Endothelial cell of umbilical vein (primary cell): ENCODE results near the gene KCNG1. TPM values are rescaled to one million over a fixed set of nuclear protein-coding genes. Genes with fewer than 3 reads are reported as not detected.

Experiments used
- BruUV-seq: library from RNA; stranded (reverse); fragments of 400-500 nt; replicated peaks from 2 replicates; lab custom pipeline; 2021; lab: Mats Ljungman, UMichigan
- CTCF ChIA-PET: fragments of 300-600, 350-600 bp; sonication (Branson Sonifier 250); formaldehyde crosslinking; loops from one replicate; lab custom pipeline; 2021; ENCODE audit warnings: antibody characterized with exemption, inconsistent platforms; lab: Charles Lee
- POLR2A ChIA-PET: fragments of 300-600, 350-600 bp; sonication (Branson Sonifier 250); formaldehyde crosslinking; loops from one replicate; lab custom pipeline; 2021; ENCODE audit warnings: antibody characterized with exemption, inconsistent platforms; lab: Charles Lee
- DNase-seq: peaks from one replicate; pipeline ENCODE4 v3.0.0-alpha.2; 2011; ENCODE audit warnings: low read depth, low spot score
- FAIRE-seq: peaks from 2 replicates; lab custom pipeline; 2011; peaks lifted over from hg19 to GRCh38; lab: Jason Lieb, UNC
- H2AFZ ChIP-seq: 2 replicates; pipeline ENCODE4 v1.6.0; 2012; ENCODE audit warnings: low read depth, low read length, control low read depth, inconsistent platforms
- H3K27ac ChIP-seq: 2 replicates; pipeline ENCODE4 v1.5.1; 2011; ENCODE audit warnings: low read depth, mild to moderate bottlenecking, control low read depth, low read length, moderate library complexity; ENCODE audit not compliant: insufficient read depth
- H3K27me3 ChIP-seq, 2 experiments: 2 replicates each; pipeline versions ENCODE4 v1.6.0 to v1.6.1; 2011; ENCODE audit warnings: low read length in 2 of 2, mixed read lengths in 1 of 2; ENCODE audit not compliant: control insufficient read depth in 2 of 2, insufficient read depth in 2 of 2
- H3K36me3 ChIP-seq, 2 experiments: 2 replicates in 1 of 2; 3 replicates in 1 of 2; pipeline ENCODE4 v1.5.1; 2011; ENCODE audit warnings: low read length in 2 of 2, mild to moderate bottlenecking in 1 of 2, moderate library complexity in 1 of 2; ENCODE audit not compliant: control insufficient read depth in 2 of 2, insufficient read depth in 2 of 2; ENCODE audit errors: extremely low read depth in 1 of 2
- H3K4me1 ChIP-seq: 3 replicates; pipeline ENCODE4 v1.5.1; 2011; ENCODE audit warnings: mild to moderate bottlenecking, low read length; ENCODE audit not compliant: control insufficient read depth, insufficient read depth; ENCODE audit errors: extremely low read depth
- H3K4me2 ChIP-seq: 2 replicates; pipeline ENCODE4 v1.6.1; 2011; ENCODE audit warnings: low read length, control low read depth, mixed read lengths; ENCODE audit not compliant: insufficient read depth
- H3K4me3 ChIP-seq, 3 experiments: fragments of 200-600 bp in 1 of 3; sonication (generic), shearing (Covaris generic) in 1 of 3; replicated peaks in 1 of 3; 2 replicates each; pipeline ENCODE4 v1.5.1; 2011 to 2016; ENCODE audit warnings: control low read depth in 3 of 3, low read length in 3 of 3, mild to moderate bottlenecking in 2 of 3, inconsistent platforms in 1 of 3, low read depth in 1 of 3, moderate library complexity in 1 of 3; ENCODE audit not compliant: insufficient read depth in 1 of 3
- H3K79me2 ChIP-seq: 2 replicates; pipeline ENCODE4 v1.6.0; 2012; ENCODE audit warnings: low read length, inconsistent platforms; ENCODE audit not compliant: control insufficient read depth, insufficient read depth
- H3K9ac ChIP-seq: replicated peaks from 2 replicates; pipeline ENCODE3; 2011; ENCODE audit warnings: low read length, control low read depth; ENCODE audit not compliant: insufficient read depth; ENCODE audit errors: extremely low read depth
- H3K9me1 ChIP-seq: replicated peaks from 3 replicates; pipeline ENCODE4 v1.6.0; 2011; ENCODE audit warnings: mild to moderate bottlenecking, low read length; ENCODE audit not compliant: control insufficient read depth, insufficient read depth; ENCODE audit errors: extremely low read depth
- H3K9me3 ChIP-seq: replicated peaks from 2 replicates; pipeline ENCODE4 v1.5.1; 2012; ENCODE audit warnings: low read length, inconsistent platforms; ENCODE audit not compliant: control insufficient read depth, insufficient read depth
- H4K20me1 ChIP-seq: replicated peaks from 2 replicates; pipeline ENCODE3; 2011; ENCODE audit warnings: mild to moderate bottlenecking, low read length; ENCODE audit not compliant: control insufficient read depth, insufficient read depth; ENCODE audit errors: extremely low read depth
- JUN ChIP-seq: IDR thresholded peaks from 2 replicates; pipeline ENCODE4 v1.6.1; 2011; ENCODE audit warnings: borderline replicate concordance, low read depth; ENCODE audit not compliant: insufficient read length, insufficient read depth
- POLR2A ChIP-seq: IDR thresholded peaks from 2 replicates; pipeline ENCODE4 v1.6.1; 2012; ENCODE audit warnings: low read depth, mild to moderate bottlenecking, control low read depth, low read length
- dilution Hi-C: fragments of 300-500 bp; cut with MboI; formaldehyde crosslinking; loops from one replicate; pipeline ENCODE4 v1.15.0; 2019; ENCODE audit warnings: low sequenced_read_pairs; ENCODE audit not compliant: extremely low pct_ligation_motif_present
- intact Hi-C: fragments of 100-400 bp; cut with micrococcal nuclease; formaldehyde crosslinking; loops from one replicate; pipeline ENCODE4 v1.10.0; 2022
- polyA plus RNA-seq, 4 experiments: library from polyadenylated mRNA; depleted of rRNA in 3 of 4; stranded (reverse) in 3 of 4; unstranded in 1 of 4; fragments of >200 nt; gene quantifications; 2 replicates each; pipeline versions ENCODE4 v1.2.1 to v1.2.3, GENCODE V29; 2011 to 2012; ENCODE audit warnings: missing spikeins in 1 of 4
- total RNA-seq: library from RNA; stranded (reverse); gene quantifications from 2 replicates; pipeline ENCODE4 v1.2.3, GENCODE V29; 2021
- TF ChIP-seq, protein P1 (sequence below), 2 donors: IDR thresholded peaks; 1 replicate in 1 of 2; 2 replicates in 1 of 2; pipeline ENCODE4 v1.5.1; 2011; ENCODE audit warnings: low read length in 2 of 2, mild to moderate bottlenecking in 2 of 2, moderate library complexity in 2 of 2, control low read depth in 1 of 2, inconsistent platforms in 1 of 2, low read depth in 1 of 2; ENCODE audit not compliant: insufficient read depth in 1 of 2; ENCODE audit errors: extremely low read depth in 1 of 2
- TF ChIP-seq, protein P2 (sequence below): IDR thresholded peaks from 2 replicates; pipeline ENCODE4 v1.6.1; 2011; ENCODE audit not compliant: insufficient read depth, insufficient read length

Gene KCNG1
- total and polyA plus RNA-seq, 2 donors (not counting 3 experiments of a cell fraction or from before 2014, with no cell fraction given), result 0.22 to 1.1 TPM

DNA sequence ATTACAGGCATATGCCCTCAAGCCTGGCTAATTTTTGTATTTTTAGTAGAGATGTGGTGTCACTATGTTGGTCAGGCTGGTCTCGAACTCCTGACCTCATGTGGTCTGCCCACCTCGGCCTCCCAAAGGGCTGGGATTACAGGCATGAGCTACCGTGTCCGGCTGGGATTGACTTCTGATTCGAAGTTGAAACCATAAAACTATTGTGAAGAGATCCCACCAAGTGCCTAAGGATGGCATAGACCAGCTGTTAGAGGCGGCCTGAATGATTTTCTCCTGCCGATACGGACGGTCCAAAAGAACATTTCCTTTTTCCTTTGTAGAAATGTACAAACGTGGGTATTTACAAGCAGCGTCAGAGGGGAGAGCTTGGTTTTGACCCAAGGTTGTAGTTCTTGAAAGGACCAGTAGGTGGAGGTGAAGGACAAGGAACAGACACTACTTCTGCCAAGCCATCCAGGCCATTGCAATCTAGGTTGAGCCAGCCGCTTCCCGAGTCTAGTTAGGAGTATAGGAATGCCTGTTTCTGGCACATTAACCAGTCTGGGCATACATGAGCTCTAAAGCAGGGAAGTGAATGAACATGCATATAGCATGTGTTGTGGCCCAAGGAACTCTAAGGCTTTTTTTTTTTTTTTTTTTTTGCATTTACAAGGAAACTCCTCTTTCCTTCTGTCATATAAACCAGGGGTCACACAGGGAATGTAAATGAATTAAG, 35.3 kb downstream of the KCNG1 start:
- Histone ChIP-seq H3K4me3 (no peak overlapping the region), H3K4me1 (no peaks in the 10 kb centered on the region), H3K27ac (no peak overlapping the region), H3K9me1 (no peaks in the 10 kb centered on the region), H3K9me3 (no peaks in the 10 kb centered on the region), H4K20me1 (no peaks in the 10 kb centered on the region), H3K79me2 (no peaks in the 10 kb centered on the region), H3K27me3 (peaks cover 1 to 2% of the 10 kb centered on the region in 2 experiments), H2AFZ (peak overlapping the region; percentile 39), H3K36me3 (no peaks in the 10 kb centered on the region), H3K9ac (no peak overlapping the region), H3K4me2 (no peak overlapping the region)
- no TSS peak for BruUV-seq
- FAIRE-seq (peak; percentile 97), DNase-seq (peak; percentile 73)
- ChIA-PET POLR2A (interaction anchor here (0.7 kb wide), 1 partner anchor 1397 kb away, joined by 5 read pairs; no protein-coding TSS in a partner anchor), CTCF (interaction anchor here (0.6 to 10.1 kb wide), 100 partner anchors 9 to 1324 kb away, joined by 3 to 311 read pairs (median 4); partner anchors contain the start of genes ADNP, BCAS4 and DPM1)
- TF ChIP-seq JUN (no peak), POLR2A (no peak)
- TF ChIP-seq, protein P1, sequence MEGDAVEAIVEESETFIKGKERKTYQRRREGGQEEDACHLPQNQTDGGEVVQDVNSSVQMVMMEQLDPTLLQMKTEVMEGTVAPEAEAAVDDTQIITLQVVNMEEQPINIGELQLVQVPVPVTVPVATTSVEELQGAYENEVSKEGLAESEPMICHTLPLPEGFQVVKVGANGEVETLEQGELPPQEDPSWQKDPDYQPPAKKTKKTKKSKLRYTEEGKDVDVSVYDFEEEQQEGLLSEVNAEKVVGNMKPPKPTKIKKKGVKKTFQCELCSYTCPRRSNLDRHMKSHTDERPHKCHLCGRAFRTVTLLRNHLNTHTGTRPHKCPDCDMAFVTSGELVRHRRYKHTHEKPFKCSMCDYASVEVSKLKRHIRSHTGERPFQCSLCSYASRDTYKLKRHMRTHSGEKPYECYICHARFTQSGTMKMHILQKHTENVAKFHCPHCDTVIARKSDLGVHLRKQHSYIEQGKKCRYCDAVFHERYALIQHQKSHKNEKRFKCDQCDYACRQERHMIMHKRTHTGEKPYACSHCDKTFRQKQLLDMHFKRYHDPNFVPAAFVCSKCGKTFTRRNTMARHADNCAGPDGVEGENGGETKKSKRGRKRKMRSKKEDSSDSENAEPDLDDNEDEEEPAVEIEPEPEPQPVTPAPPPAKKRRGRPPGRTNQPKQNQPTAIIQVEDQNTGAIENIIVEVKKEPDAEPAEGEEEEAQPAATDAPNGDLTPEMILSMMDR (IDR thresholded peaks at IDR 0.05; ENCODE audit: extremely low read depth in 1 of 2, insufficient read depth in 1 of 2, low read depth in 1 of 2, low read length in 2 of 2), result peak; percentile 60 to 82
- TF ChIP-seq, protein P2, sequence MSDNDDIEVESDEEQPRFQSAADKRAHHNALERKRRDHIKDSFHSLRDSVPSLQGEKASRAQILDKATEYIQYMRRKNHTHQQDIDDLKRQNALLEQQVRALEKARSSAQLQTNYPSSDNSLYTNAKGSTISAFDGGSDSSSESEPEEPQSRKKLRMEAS, result no peak
- intact Hi-C loops, result loop anchor here (1.0 to 5.0 kb wide), 5 partner anchors 250 to 1096 kb away; no protein-coding TSS in a partner anchor
- dilution Hi-C loops, result no loop called here
